Thymus (tissue), 14 donors: ENCODE results near the gene OR8S1. TPM values are rescaled to one million over a fixed set of nuclear protein-coding genes. Genes with fewer than 3 reads are reported as not detected.
"Not testable (repeated sequence)": the region's sequence is repeated elsewhere in the genome, so short reads cannot be mapped to it uniquely, and the experiment has no call there.

Source experiments
- DNase-seq, 9 donors: peaks; one replicate each; pipeline ENCODE4 v3.0.0-alpha.2; 2013; ENCODE audit warnings: low spot score in 9 of 9, low read depth in 6 of 9, missing footprints in 1 of 9
- H3K27ac ChIP-seq, 2 donors: one replicate each; pipeline ENCODE4 v1.5.1; 2013; ENCODE audit warnings: control low read depth in 1 of 2, low read depth in 1 of 2, low read length in 1 of 2, mild to moderate bottlenecking in 1 of 2, moderate library complexity in 1 of 2
- H3K27me3 ChIP-seq, 2 donors: one replicate each; pipeline ENCODE4 v1.5.1; 2013; ENCODE audit warnings: low read length in 1 of 2; ENCODE audit not compliant: control insufficient read depth in 2 of 2, insufficient read depth in 1 of 2
- H3K36me3 ChIP-seq, 2 donors: one replicate each; pipeline ENCODE4 v1.5.1; 2013; ENCODE audit warnings: low read length in 1 of 2, mild to moderate bottlenecking in 1 of 2, moderate library complexity in 1 of 2; ENCODE audit not compliant: control insufficient read depth in 2 of 2, insufficient read depth in 2 of 2
- H3K4me1 ChIP-seq, 2 donors: one replicate each; pipeline ENCODE4 v1.5.1; 2013; ENCODE audit warnings: low read length in 2 of 2; ENCODE audit not compliant: control insufficient read depth in 2 of 2, insufficient read depth in 2 of 2
- H3K4me3 ChIP-seq, 2 donors: one replicate each; pipeline ENCODE4 v1.5.1; 2013; ENCODE audit warnings: low read length in 2 of 2, control low read depth in 1 of 2, mild to moderate bottlenecking in 1 of 2
- H3K9me3 ChIP-seq, 2 donors: one replicate each; pipeline ENCODE4 v1.5.1; 2013; ENCODE audit warnings: low read length in 1 of 2, mild to moderate bottlenecking in 1 of 2; ENCODE audit not compliant: control insufficient read depth in 2 of 2, insufficient read depth in 1 of 2
- WGBS: extraction: QIAGEN DNeasy Blood & Tissue Kit; methylation state at CpG from one replicate; pipeline ENCODE4 v1.1.7; 2013; 5-methylcytosine and 5-hydroxymethylcytosine counted together
- long read RNA-seq, 10 donors: transcript quantifications; one replicate each; lab custom pipeline, GENCODE V29; 2026
- polyA plus RNA-seq: library from polyadenylated mRNA; stranded (reverse); fragments of 200-250 nt; gene quantifications from one replicate; pipeline ENCODE4 v1.2.3, GENCODE V29; 2013
- total RNA-seq: library from RNA; stranded (reverse); fragments of 120-200 nt; gene quantifications from one replicate; pipeline ENCODE4 v1.2.4, GENCODE V29; 2013
- donor health status: healthy.

OR8S1 gene
- total RNA-seq: not detected
- not detected for polyA plus RNA-seq
- long read RNA-seq, donor 1: 0 reads
- long read RNA-seq, donor 2: 0 reads
- long read RNA-seq, donor 3: 0 reads
- long read RNA-seq, donor 4: 0 reads
- long read RNA-seq, donor 5: 0 reads
- long read RNA-seq, donor 6: 0 reads
- long read RNA-seq, donor 7: 0 reads
- long read RNA-seq, donor 8: 0 reads
- long read RNA-seq, donor 9, partial matches to known transcripts: 0 of 1 reads
- long read RNA-seq, donor 9, other reads (novel, unspliced or antisense): 0 of 1 reads
- long read RNA-seq, donor 10: 0 reads

- no peak within 1 kb of the TSS for H3K4me3 ChIP-seq
- DNase-seq: no peak
- no peaks in the 10 kb centered on the region for H3K36me3 ChIP-seq
- peaks cover 0 to 3% of the 10 kb centered on the region in 2 donors for H3K27me3 ChIP-seq
- no peak within 1 kb of the TSS for H3K27ac ChIP-seq
- no peaks in the 10 kb centered on the region for H3K9me3 ChIP-seq
- WGBS: 97% methylated on average over 5 of the region's 5 CpGs
- H3K4me1 ChIP-seq: no peaks in the 10 kb centered on the region
Observed at GRCh38 chr12:48525332-48525731, at the start of gene OR8S1. Gene OR8S1, plus strand, starts transcription at chr12:48525632. Its CDS starts 0 bp downstream, at chr12:48525632.

- no peak for DNase-seq
- Histone ChIP-seq H3K4me3 (no peak within 1 kb of the TSS), H3K4me1 (peaks cover 0 to 2% of the 10 kb centered on the region in 2 donors), H3K9me3 (no peaks in the 10 kb centered on the region), H3K27ac (no peak within 1 kb of the TSS), H3K27me3 (no peaks in the 10 kb centered on the region), H3K36me3 (no peaks in the 10 kb centered on the region)
- 97% methylated on average over 2 of the region's 2 CpGs for WGBS
Observed at GRCh38 chr12:48482198-48482597, 43.2 kb upstream of the OR8S1 start, which contains the start of gene C12orf54. Gene C12orf54, plus strand, starts transcription at chr12:48482498. Its CDS starts 799 bp downstream, at chr12:48483297.

- H3K9me3 ChIP-seq: no peaks in the 10 kb centered on the region
- no peak overlapping the region for H3K27ac ChIP-seq
- no peak overlapping the region for H3K4me3 ChIP-seq
- DNase-seq: no peak
- peaks cover 0 to 2% of the 10 kb centered on the region in 2 donors for H3K4me1 ChIP-seq
- no peaks in the 10 kb centered on the region for H3K36me3 ChIP-seq
- 91% methylated on average over 3 of the region's 3 CpGs for WGBS
- no peaks in the 10 kb centered on the region for H3K27me3 ChIP-seq
Observed at GRCh38 chr12:48482930-48483329, 42.5 kb upstream of the OR8S1 start.

GRCh38 chr12:48486261-48486660 lies 39.2 kb upstream of the OR8S1 start:
- no peaks in the 10 kb centered on the region for H3K36me3 ChIP-seq
- H3K27ac ChIP-seq: no peak overlapping the region

GRCh38 chr12:48486679-48487078 lies 38.8 kb upstream of the OR8S1 start:
- DNase-seq: peak in 1 of 9 donors; percentile 4
- WGBS: 69% methylated on average over 5 of the region's 5 CpGs
- H3K4me1 ChIP-seq: peaks cover 0 to 2% of the 10 kb centered on the region in 2 donors

More at GRCh38 chr12:48486261-48486660, 39.2 kb upstream of the OR8S1 start:
- Histone ChIP-seq H3K9me3 (no peaks in the 10 kb centered on the region), H3K27me3 (no peaks in the 10 kb centered on the region), H3K4me3 (no peak overlapping the region), H3K4me1 (peaks cover 0 to 2% of the 10 kb centered on the region in 2 donors)
- no peak for DNase-seq
- WGBS: 91% methylated on average over 2 of the region's 2 CpGs

GRCh38 chr12:48489012-48489411 lies 36.4 kb upstream of the OR8S1 start:
- H3K27ac ChIP-seq: no peak overlapping the region
- peaks cover 0 to 2% of the 10 kb centered on the region in 2 donors for H3K4me1 ChIP-seq
- H3K9me3 ChIP-seq: no peaks in the 10 kb centered on the region
- WGBS: 86% methylated on average over 2 of the region's 2 CpGs
- peak in 2 of 9 donors; percentile 1 to 14 for DNase-seq
- no peaks in the 10 kb centered on the region for H3K36me3 ChIP-seq
- H3K27me3 ChIP-seq: no peaks in the 10 kb centered on the region
- no peak overlapping the region for H3K4me3 ChIP-seq

More at GRCh38 chr12:48486679-48487078, 38.8 kb upstream of the OR8S1 start:
- Histone ChIP-seq H3K4me3 (no peak overlapping the region), H3K27ac (no peak overlapping the region), H3K36me3 (no peaks in the 10 kb centered on the region), H3K9me3 (no peaks in the 10 kb centered on the region), H3K27me3 (no peaks in the 10 kb centered on the region)

GRCh38 chr12:48489456-48489855 lies 36.0 kb upstream of the OR8S1 start:
- H3K4me1 ChIP-seq, H3K9me3 ChIP-seq, H3K27ac ChIP-seq, H3K36me3 ChIP-seq, H3K27me3 ChIP-seq, H3K4me3 ChIP-seq, DNase-seq: not testable (repeated sequence)
- WGBS: 93% methylated on average over 7 of the region's 7 CpGs

GRCh38 chr12:48500281-48500680 lies 25.2 kb upstream of the OR8S1 start:
- not testable (repeated sequence) for H3K27ac ChIP-seq, DNase-seq, H3K9me3 ChIP-seq, H3K27me3 ChIP-seq, H3K36me3 ChIP-seq, H3K4me1 ChIP-seq, H3K4me3 ChIP-seq
- WGBS: 95% methylated on average over 32 of the region's 32 CpGs

- H3K4me3 ChIP-seq, DNase-seq, H3K36me3 ChIP-seq, H3K27ac ChIP-seq, H3K4me1 ChIP-seq, H3K9me3 ChIP-seq, H3K27me3 ChIP-seq: not testable (repeated sequence)
- WGBS: 90% methylated on average over 2 of the region's 2 CpGs
Observed at GRCh38 chr12:48506836-48507235, 18.6 kb upstream of the OR8S1 start.
